AG04450 (cell line): ENCODE results near the gene ABCA7. TPM values are rescaled to one million over a fixed set of nuclear protein-coding genes. Genes with fewer than 3 reads are reported as not detected.

ENCODE experiments used
- CTCF ChIA-PET: fragments of 300-600, 350-600 bp; formaldehyde crosslinking; extraction: SDS; loops from one replicate; lab custom pipeline; 2022; ENCODE audit warnings: antibody characterized with exemption, inconsistent platforms; lab: Charles Lee
- POLR2A ChIA-PET: fragments of 350-600 bp; formaldehyde crosslinking; extraction: SDS; loops from one replicate; lab custom pipeline; 2021; ENCODE audit warnings: antibody characterized with exemption, inconsistent platforms; lab: Yijun Ruan, JAX
- DNase-seq: peaks from one replicate; pipeline ENCODE4 v3.0.0-alpha.2; 2011; ENCODE audit warnings: low read depth, low spot score
- H3K27ac ChIP-seq: one replicate; pipeline ENCODE4 v1.5.1; 2012; ENCODE audit warnings: low read depth, low read length, control low read depth
- H3K27me3 ChIP-seq: one replicate; pipeline ENCODE4 v1.6.0; 2012; ENCODE audit warnings: low read length; ENCODE audit not compliant: control insufficient read depth, insufficient read depth
- H3K4me3 ChIP-seq: 2 replicates; pipeline ENCODE4 v1.5.1; 2011; ENCODE audit warnings: mild to moderate bottlenecking, low read depth, low read length, control low read depth
- H3K9me3 ChIP-seq: 2 replicates; pipeline ENCODE4 v1.5.1; 2012; ENCODE audit warnings: low read length; ENCODE audit not compliant: control insufficient read depth, insufficient read depth
- polyA plus RNA-seq: library from polyadenylated mRNA; depleted of rRNA; stranded (reverse); fragments of >200 nt; gene quantifications from 2 replicates; pipeline ENCODE4 v1.2.3, GENCODE V29; 2011
- TF ChIP-seq, protein P1 (sequence below): IDR thresholded peaks from 2 replicates; pipeline ENCODE4 v1.5.1; 2011; ENCODE audit warnings: low read depth, low read length, control low read depth, inconsistent platforms

The ABCA7 gene
- polyA plus RNA-seq, 1 experiment = 1.6 TPM

DNA sequence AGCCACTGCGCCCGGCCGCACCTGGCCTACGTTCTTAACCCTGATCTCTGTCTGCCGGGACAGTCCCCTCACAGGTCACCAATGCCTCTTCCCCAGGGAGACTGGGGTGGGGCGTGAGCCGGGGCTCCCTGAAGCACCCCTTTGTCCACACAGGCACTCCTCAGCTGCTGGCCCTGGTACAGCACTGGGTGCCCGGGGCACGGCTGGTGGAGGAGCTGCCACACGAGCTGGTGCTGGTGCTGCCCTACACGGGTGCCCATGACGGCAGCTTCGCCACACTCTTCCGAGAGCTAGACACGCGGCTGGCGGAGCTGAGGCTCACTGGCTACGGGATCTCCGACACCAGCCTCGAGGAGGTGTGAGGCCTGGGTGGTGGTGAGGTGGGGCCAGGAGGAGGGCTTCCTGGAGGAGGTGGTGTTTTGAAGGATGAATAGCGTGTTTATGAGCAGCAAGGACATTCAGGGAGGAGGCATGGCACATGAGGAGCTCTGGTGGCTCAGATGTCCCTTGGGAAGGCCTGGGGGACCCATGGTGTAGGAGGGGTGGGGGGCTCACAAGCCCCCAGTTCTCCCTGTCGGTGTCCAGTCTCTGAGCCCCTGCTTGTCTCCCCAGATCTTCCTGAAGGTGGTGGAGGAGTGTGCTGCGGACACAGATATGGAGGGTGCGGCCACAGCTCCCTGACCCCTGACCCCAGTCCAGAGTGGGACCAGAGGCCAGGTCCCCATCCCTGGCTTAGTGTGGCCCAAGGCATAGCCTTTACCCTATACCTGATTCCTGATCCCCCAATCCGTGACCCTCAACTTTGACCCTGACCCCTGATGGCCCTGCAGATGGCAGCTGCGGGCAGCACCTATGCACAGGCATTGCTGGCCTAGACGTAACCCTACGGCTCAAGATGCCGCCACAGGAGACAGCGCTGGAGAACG, 13.5 kb downstream of the ABCA7 start:
- no peaks in the 10 kb centered on the region for H3K27me3 ChIP-seq
- H3K4me3 ChIP-seq = no peak overlapping the region
- H3K9me3 ChIP-seq = peaks cover 72% of the 10 kb centered on the region
- no peak overlapping the region for H3K27ac ChIP-seq
- POLR2A ChIA-PET = interaction anchor here (0.6 kb wide), 1 partner anchor 49 kb away, joined by 3 read pairs; no protein-coding TSS in a partner anchor
- no peak for DNase-seq
- TF ChIP-seq, protein P1, sequence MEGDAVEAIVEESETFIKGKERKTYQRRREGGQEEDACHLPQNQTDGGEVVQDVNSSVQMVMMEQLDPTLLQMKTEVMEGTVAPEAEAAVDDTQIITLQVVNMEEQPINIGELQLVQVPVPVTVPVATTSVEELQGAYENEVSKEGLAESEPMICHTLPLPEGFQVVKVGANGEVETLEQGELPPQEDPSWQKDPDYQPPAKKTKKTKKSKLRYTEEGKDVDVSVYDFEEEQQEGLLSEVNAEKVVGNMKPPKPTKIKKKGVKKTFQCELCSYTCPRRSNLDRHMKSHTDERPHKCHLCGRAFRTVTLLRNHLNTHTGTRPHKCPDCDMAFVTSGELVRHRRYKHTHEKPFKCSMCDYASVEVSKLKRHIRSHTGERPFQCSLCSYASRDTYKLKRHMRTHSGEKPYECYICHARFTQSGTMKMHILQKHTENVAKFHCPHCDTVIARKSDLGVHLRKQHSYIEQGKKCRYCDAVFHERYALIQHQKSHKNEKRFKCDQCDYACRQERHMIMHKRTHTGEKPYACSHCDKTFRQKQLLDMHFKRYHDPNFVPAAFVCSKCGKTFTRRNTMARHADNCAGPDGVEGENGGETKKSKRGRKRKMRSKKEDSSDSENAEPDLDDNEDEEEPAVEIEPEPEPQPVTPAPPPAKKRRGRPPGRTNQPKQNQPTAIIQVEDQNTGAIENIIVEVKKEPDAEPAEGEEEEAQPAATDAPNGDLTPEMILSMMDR = no peak
- CTCF ChIA-PET = no interaction called here

DNA sequence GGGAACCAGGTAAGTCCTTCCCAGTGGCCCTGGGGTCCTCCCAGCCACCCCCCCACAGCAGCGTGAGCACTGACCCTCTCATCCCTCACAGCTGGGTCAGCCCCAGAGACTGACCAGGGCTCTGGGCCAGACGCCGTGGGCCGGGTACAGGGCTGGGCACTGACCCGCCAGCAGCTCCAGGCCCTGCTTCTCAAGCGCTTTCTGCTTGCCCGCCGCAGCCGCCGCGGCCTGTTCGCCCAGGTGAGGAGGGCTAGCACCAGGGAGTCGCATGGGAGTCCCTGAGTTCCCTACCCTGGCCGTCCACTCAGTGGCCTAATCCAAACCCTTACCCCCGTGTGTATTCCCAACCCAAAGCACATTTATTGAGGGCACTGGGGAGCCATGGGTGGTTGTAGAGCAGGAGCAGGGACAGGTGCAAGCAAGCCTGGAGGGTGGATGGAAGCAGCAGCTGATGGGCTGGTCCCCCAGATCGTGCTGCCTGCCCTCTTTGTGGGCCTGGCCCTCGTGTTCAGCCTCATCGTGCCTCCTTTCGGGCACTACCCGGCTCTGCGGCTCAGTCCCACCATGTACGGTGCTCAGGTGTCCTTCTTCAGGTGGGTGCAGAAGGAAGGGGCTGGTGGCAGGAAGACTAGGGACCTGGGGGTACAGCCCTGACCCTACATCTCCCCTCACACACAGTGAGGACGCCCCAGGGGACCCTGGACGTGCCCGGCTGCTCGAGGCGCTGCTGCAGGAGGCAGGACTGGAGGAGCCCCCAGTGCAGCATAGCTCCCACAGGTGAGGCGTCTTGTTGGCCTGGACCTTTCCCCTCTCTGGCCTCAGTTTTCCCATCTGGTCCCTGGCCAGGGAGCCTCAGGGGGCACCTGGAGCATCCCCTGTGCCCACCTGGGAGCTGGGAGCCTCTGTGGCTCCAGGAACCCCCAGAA, 14.5 kb downstream of the ABCA7 start:
- Histone ChIP-seq H3K27me3 (peaks cover 2% of the 10 kb centered on the region), H3K4me3 (no peak overlapping the region), H3K9me3 (peaks cover 72% of the 10 kb centered on the region), H3K27ac (no peak overlapping the region)
- TF ChIP-seq, protein P1 = no peak
- ChIA-PET POLR2A (no interaction called here), CTCF (no interaction called here)
- no peak for DNase-seq

DNA sequence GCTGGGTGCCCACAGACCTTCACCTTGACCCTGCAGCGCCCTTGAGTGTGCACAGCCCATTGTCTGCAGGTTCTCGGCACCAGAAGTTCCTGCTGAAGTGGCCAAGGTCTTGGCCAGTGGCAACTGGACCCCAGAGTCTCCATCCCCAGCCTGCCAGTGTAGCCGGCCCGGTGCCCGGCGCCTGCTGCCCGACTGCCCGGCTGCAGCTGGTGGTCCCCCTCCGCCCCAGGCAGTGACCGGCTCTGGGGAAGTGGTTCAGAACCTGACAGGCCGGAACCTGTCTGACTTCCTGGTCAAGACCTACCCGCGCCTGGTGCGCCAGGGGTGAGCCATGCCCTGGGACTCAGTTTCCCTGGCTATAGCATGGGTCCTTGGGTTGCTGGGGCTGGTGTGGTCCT, 15.1 kb downstream of the ABCA7 start:
- peaks cover 2% of the 10 kb centered on the region for H3K27me3 ChIP-seq
- CTCF ChIA-PET = no interaction called here
- POLR2A ChIA-PET = no interaction called here
- peaks cover 75% of the 10 kb centered on the region for H3K9me3 ChIP-seq
- DNase-seq = no peak
- H3K4me3 ChIP-seq = no peak overlapping the region
- no peak overlapping the region for H3K27ac ChIP-seq
- TF ChIP-seq, protein P1 = no peak

DNA sequence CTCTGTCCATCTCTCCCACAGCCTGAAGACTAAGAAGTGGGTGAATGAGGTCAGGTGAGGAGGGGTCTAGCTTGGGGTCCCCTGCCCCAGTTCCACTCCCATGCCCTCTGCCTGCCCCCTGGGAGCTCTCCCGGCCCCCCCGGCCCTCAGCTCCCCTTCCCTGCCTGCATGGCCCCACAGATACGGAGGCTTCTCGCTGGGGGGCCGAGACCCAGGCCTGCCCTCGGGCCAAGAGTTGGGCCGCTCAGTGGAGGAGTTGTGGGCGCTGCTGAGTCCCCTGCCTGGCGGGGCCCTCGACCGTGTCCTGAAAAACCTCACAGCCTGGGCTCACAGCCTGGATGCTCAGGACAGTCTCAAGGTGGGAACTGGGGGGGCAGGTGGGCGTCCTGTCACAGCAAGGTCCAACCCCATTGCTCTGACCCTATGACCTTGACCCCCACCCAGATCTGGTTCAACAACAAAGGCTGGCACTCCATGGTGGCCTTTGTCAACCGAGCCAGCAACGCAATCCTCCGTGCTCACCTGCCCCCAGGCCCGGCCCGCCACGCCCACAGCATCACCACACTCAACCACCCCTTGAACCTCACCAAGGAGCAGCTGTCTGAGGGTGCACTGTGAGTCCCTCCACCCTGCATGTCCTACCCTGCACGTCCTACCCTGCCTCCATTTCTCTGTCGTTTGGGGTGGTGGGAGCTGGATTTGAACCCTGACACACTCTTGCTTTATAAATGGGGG, 16.1 kb downstream of the ABCA7 start:
- ChIA-PET POLR2A (interaction anchor here (0.7 kb wide), 1 partner anchor 12 kb away, joined by 5 read pairs; no protein-coding TSS in a partner anchor), CTCF (no interaction called here)
- Histone ChIP-seq H3K27ac (no peak overlapping the region), H3K9me3 (peaks cover 74% of the 10 kb centered on the region), H3K4me3 (no peak overlapping the region), H3K27me3 (peaks cover 2% of the 10 kb centered on the region)
- TF ChIP-seq, protein P1 = no peak
- DNase-seq = no peak
